8988T (cell line): ENCODE data around the gene CNOT4.
"Not testable (repeated sequence)": the region's sequence is repeated elsewhere in the genome, so short reads cannot be mapped to it uniquely, and the experiment has no call there.

ENCODE experiments used
- DNase-seq: peaks from one replicate; pipeline ENCODE4 v3.0.0; 2011

Gene CNOT4

DNA sequence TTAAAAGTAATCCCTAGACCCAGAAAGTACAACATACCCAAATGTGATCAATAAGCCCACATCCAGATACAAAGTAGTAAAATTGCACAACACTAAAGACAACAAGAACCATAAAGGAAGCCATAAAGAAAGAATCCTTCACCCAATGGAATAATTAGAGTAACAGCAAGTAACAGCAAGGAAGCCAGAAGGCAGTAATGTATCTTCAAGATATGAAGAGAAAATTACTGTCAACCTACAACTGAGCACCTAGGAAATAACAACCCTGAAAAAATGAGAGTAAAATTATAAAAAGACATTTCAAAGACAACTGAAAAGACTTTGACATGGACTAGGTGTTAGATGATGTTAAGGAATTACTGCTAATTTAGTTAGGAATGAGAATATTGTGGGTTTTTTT lies 60.5 kb downstream of the CNOT4 start:
- no peak for DNase-seq

DNA sequence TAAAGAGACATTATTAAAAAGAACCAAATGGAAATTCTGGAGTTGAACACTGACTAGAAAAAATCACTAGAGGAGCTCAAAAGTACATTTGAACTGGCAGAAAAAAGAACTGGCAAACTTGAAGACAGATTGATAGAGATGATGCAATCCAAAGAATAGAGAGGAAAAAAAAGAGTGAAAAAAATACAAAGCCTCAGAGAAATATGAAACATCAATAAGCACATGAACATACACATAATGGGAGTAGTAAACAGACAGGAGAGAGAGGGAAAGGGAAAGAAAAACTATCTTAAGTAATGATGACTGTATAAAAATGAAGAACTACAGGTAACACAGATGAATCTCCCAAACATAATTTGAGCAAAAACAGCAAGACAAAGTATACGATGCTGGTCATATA lies 61.1 kb downstream of the CNOT4 start:
- DNase-seq = no peak

GRCh38 chr7:135447748-135448147 lies 62.2 kb downstream of the CNOT4 start:
- no peak for DNase-seq

GRCh38 chr7:135445690-135446089 lies 64.2 kb downstream of the CNOT4 start:
- DNase-seq = no peak

DNA sequence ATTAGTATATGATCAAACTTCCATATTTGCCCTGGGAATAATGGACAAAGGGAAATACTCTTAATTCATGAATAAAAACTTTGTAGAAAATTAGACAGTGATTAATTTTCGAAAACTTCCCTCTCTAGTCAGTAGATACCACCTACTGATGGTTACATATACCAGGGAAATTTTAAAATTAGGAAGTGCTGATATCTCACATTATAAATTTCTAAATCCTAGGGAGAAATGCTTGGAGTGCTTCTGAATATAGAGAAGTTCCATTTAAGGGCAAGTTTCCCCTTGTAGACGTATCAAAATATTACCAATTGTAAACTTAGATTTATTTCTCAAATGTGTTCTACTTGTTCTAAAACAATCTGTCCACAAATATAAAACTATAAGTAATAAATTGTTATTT lies 64.6 kb downstream of the CNOT4 start:
- not testable (repeated sequence) for DNase-seq

GRCh38 chr7:135441791-135442190 lies 68.1 kb downstream of the CNOT4 start:
- DNase-seq = no peak

DNA sequence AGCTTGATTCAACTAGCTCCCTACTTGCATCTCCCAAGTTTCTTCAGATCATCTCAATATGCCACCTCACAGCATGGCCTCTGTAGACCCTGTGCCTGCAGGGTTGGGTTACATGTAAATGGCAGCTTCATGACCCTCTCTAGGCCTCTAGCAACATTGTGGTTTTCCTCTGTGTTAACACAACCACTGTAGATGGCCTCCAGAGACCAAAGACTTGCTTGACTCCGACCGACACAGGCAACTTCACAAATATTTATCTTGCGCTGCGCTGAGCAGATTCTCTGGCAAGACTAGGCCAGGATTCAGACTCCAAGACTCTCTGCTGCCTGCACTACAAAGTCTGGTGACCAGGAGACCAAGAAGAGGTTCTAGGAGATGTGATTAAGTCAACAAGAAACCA lies 75.9 kb downstream of the CNOT4 start:
- DNase-seq = no peak

DNA sequence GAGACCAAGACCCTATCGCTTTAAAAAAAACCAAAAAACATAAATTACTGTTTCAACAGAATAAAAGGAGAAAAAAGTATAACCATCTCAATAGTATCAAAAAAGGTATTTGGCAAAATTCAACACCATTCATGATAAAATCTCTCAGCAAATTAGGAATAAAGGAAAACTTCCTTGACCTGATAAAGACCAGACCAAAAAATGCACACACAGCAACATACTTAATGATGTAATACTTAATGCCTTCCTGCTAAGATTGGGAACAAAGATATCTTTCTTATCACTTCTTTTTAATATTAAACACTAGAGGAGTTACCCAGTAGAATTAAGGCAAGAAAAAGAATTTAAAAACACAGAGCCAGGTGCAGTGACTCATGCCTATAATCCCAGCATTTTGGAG lies 79.3 kb downstream of the CNOT4 start:
- no peak for DNase-seq

DNA sequence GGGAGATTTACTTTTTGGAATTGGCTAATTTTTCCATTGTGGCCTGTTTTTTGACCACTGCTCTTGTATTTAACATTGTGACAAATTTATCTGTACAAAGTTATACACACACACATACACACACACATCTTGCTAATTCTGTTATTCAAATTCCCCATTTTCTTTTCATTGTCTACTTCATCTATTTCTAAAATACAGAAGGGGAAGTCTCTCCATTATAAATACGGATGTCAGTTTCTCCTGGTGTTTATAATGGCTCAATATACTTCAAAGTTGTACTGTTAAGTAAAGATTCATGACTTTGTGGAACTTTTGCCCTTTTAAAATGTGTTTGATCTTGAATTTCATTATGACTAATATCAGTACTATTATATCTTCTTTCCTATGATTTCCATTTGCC lies 81.0 kb downstream of the CNOT4 start:
- no peak for DNase-seq

DNA sequence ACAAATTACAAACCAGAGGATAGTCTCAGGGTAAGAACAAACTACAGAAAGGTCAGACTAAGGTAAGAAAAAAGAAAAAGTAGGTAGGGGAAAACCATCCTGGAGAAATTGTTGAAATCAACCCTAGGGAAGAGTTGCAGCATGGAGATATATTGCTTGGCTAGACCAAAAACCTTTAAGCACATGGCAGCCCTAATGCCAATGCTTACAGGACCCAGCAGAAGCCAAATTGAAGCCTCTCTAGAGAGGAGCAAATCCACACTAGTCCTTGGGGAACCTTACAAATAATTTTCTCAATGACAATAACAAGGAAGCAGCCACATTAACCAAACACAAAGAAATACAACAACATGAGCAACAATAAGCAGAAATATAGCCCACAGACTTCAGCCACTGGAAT lies 81.9 kb downstream of the CNOT4 start:
- no peak for DNase-seq

DNA sequence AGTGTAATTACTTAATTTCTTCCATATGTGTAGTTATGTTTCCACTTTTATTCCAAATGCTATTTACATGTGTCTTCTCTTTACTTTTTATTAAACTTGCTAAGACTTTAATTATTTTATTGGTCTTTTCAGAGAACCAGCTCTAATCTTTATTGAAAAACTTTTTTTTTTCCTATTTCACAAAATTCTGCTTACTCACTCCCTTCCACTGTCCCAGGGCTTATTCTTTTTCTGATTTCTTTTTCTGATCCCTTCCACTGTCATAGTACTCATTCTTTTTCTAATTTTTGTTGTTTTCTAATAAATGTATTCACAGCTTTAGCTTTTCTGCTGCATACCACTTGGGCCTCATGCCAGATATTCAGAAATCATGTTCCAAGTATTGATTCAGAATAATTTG lies 82.7 kb downstream of the CNOT4 start:
- no peak for DNase-seq

- DNase-seq = no peak
These were observed 84.9 kb downstream of the CNOT4 start for GRCh38 chr7:135425036-135425435.

GRCh38 chr7:135420786-135421185 lies 89.1 kb downstream of the CNOT4 start:
- no peak for DNase-seq

- no peak for DNase-seq
These were observed 93.5 kb downstream of the CNOT4 start for GRCh38 chr7:135416431-135416830.

GRCh38 chr7:135414850-135415439 lies 95.0 kb downstream of the CNOT4 start:
- no peak for DNase-seq

DNA sequence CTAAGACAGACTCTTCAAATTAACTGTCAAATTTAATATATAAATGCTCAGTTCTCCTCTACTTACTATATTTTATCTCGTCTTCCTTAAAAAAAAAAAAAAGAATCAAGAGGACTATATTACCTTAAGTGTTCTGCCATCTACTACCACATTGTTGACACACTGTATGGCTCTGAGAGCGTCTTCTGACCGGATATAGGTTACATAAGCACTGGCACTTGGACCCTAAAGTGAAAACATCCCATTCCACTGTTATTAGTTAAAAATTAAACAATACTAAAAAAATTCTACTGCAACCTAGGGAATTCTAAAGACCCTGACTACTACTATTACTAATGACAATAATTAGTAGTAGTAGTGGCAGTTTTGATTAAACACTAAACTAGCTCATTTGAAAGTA lies 95.7 kb downstream of the CNOT4 start:
- no peak for DNase-seq

DNA sequence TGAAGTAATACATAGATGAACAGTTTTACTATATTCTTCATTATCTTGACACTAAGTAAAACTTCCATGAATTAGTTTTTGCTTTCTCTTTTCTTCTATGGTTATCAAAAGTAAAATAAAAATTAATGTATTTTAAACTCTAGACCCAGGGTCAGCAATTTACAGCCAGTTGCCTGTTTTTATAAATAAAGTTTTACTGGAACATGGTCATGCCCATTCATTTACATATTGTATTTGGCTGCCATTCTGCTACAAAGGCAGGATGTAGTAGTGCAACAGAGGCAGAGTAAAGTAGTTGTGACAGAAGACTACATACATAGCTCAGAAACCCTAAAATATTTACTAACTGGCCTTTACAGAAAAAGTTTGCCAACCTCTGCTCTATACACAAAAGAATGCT lies 98.8 kb downstream of the CNOT4 start:
- DNase-seq = no peak

GRCh38 chr7:135410543-135410942 lies 99.4 kb downstream of the CNOT4 start:
- no peak for DNase-seq

DNA sequence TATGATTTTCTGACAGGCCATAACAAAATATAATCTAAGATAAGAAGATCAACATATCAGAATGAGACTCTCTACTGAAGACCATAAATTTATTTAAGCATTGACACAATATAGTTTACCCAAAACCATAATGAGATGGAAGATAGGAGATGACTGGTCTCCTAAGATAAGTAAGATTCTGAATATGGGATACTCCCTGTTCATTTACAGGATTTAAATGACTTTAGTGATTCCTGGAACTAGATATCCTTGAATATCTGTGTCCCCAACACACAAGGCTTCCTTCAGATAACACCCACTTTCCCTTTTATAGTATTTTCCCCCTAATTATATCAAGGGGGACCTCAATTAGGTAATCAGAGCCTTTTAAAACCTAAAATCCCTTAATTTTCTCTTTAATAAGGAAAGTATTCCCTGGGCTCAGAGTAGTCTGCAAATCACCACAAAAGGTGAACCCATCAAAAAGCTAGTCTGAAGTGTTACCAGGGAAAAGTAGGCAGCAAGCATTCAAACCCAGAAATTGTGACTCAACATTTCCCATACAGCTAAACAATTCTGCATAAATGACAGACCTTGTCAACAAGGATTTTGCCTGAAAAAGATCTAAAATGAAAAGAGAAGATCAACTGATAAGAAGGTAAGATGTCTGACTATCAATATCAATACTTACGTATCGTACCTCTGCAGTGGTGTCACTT lies 99.9 kb downstream of the CNOT4 start:
- DNase-seq = no peak

DNA sequence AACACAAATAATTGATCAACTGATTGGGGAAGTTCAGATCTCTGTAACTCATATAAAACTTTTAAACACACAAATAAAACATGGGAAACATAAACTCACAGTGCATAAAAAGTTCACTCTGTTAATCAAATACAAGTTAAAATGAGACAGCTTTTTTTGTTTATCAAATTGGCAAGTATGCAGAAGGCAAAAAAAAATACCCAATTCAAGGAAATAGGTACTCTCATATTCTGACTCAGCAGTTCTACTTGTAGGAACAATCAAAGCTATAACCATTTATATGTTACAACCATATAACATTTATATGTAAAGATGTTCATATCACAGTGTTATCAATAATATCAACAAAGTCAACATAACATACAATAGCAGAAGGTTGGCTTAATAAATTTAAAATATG lies 102.0 kb downstream of the CNOT4 start:
- no peak for DNase-seq

DNA sequence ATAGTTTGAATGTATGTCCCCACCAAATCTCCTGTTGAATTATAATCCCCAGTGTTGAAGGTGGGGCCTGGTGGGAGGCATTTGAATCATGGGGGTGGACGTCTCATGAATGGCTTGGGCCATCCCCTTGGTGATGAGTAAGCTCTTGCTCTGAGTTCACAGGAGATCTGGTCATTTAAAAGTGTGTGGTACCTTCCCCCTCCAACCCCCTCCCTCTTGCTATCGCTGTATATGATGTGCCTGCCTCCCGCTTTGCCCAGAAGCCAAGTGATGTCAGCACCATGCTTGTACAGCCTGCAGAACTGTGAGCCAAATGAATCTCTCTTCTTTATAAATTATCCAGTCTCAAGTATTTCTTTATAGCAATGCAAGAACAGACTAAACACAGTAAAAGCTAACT lies 103.0 kb downstream of the CNOT4 start:
- no peak for DNase-seq

GRCh38 chr7:135405969-135406368 lies 103.9 kb downstream of the CNOT4 start:
- DNase-seq = no peak

GRCh38 chr7:135403302-135403701 lies 106.6 kb downstream of the CNOT4 start:
- no peak for DNase-seq

- no peak for DNase-seq
These were observed 112.2 kb downstream of the CNOT4 start for GRCh38 chr7:135397689-135398088.

GRCh38 chr7:135392701-135393100 lies 117.2 kb downstream of the CNOT4 start:
- DNase-seq = no peak
